GM12892 (cell line): Measurements from ENCODE around the gene ZNF669.

Source experiments
- POLR2A ChIP-seq: IDR thresholded peaks from 2 replicates; pipeline ENCODE4 v1.6.1; 2011; ENCODE audit warnings: low read depth, low read length, control low read depth
- POLR2AphosphoS5 ChIP-seq: IDR thresholded peaks from 2 replicates; pipeline ENCODE4 v1.6.1; 2011; ENCODE audit warnings: low read depth, low read length, control low read depth
- TAF1 ChIP-seq: IDR thresholded peaks from 2 replicates; pipeline ENCODE4 v1.6.1; 2011; ENCODE audit warnings: low read depth, mild to moderate bottlenecking, control low read depth, low read length, borderline replicate concordance

DNA sequence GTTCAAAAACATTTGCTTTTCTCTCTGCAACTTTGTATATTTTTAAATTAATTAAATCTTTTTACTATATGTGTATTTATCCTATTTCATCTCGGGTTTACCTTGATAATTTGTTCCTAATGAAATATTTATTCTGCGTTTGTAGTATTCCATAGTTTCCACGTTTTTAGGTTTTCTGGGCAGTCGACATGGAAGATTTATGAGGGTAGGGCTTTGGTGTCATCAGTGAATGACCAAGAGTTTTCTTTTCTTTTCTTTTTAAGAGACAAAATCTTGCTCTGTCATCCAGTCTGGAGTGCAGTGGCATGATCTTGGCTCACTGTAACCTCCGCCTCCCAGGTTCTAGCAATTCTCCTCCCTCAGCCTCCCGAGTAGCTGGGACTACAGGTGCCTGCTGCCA lies 17.2 kb upstream of the ZNF669 start:
- TF ChIP-seq POLR2AphosphoS5 (no peak), POLR2A (no peak), TAF1 (no peak)
